ENCODE results near the gene NUP188.

NUP188 gene

GRCh38 chr9:128927731-128928411, 19.6 kb upstream of the NUP188 start (continued):
- TF ChIP-seq POU6F1 (CRISPR knock-in tag; IDR thresholded peaks at IDR 0.05; ENCODE audit: borderline replicate concordance, low read depth) (no peak), BACH2 (CRISPR knock-in tag; IDR thresholded peaks at IDR 0.05; ENCODE audit: borderline replicate concordance) (no peak), CREB5 (CRISPR knock-in tag; IDR thresholded peaks at IDR 0.05; ENCODE audit: low read depth) (no peak), SNAI2 (CRISPR knock-in tag; IDR thresholded peaks at IDR 0.05) (no peak), ZC3H10 (CRISPR knock-in tag; IDR thresholded peaks at IDR 0.05) (no peak), ZFP3 (CRISPR knock-in tag; IDR thresholded peaks at IDR 0.05) (no peak), ISL1 (CRISPR knock-in tag; IDR thresholded peaks at IDR 0.05) (no peak), CSRNP3 (CRISPR knock-in tag; IDR thresholded peaks at IDR 0.05) (no peak), ZNF70 (CRISPR knock-in tag; IDR thresholded peaks at IDR 0.05) (no peak), ZNF8 (CRISPR knock-in tag; IDR thresholded peaks at IDR 0.05) (no peak), CSDC2 (CRISPR knock-in tag; IDR thresholded peaks at IDR 0.05) (no peak), ZNF565 (CRISPR knock-in tag; conservative IDR thresholded peaks at IDR 0.05; ENCODE audit: low read depth) (no peak)

- no peak for ATAC-seq
- TF ChIP-seq ZFP30 (CRISPR knock-in tag; IDR thresholded peaks at IDR 0.05) = no peak
- TF ChIP-seq ZNF70 (CRISPR knock-in tag; IDR thresholded peaks at IDR 0.05) = no peak
- no peak for TF ChIP-seq ARNTL (CRISPR knock-in tag; IDR thresholded peaks at IDR 0.05; ENCODE audit: borderline replicate concordance, low read depth)
- no peak for TF ChIP-seq PPARA (CRISPR knock-in tag; IDR thresholded peaks at IDR 0.05; ENCODE audit: borderline replicate concordance)
These were observed 18.9 kb upstream of the NUP188 start for GRCh38 chr9:128928624-128929023.

GRCh38 chr9:128929560-128929959, 17.9 kb upstream of the NUP188 start:
- TF ChIP-seq POU6F1 (CRISPR knock-in tag; IDR thresholded peaks at IDR 0.05; ENCODE audit: borderline replicate concordance, low read depth) (no peak), ESRRG (CRISPR knock-in tag; IDR thresholded peaks at IDR 0.05) (no peak)

GRCh38 chr9:128933731-128934130, 13.8 kb upstream of the NUP188 start:
- ATAC-seq = no peak
- TF ChIP-seq ARNTL (CRISPR knock-in tag; IDR thresholded peaks at IDR 0.05; ENCODE audit: borderline replicate concordance, low read depth) (no peak), ZC3H10 (CRISPR knock-in tag; IDR thresholded peaks at IDR 0.05) (no peak), ZNF70 (CRISPR knock-in tag; IDR thresholded peaks at IDR 0.05) (no peak), ISL1 (CRISPR knock-in tag; IDR thresholded peaks at IDR 0.05) (no peak)

More at GRCh38 chr9:128929560-128929959, 17.9 kb upstream of the NUP188 start:
- no peak for ATAC-seq

- TF ChIP-seq ARNTL (CRISPR knock-in tag; IDR thresholded peaks at IDR 0.05; ENCODE audit: borderline replicate concordance, low read depth) = no peak
- no peak for TF ChIP-seq TOX (CRISPR knock-in tag; IDR thresholded peaks at IDR 0.05; ENCODE audit: borderline replicate concordance)
- no peak for TF ChIP-seq ZNF70 (CRISPR knock-in tag; IDR thresholded peaks at IDR 0.05)
- TF ChIP-seq POU6F1 (CRISPR knock-in tag; IDR thresholded peaks at IDR 0.05; ENCODE audit: borderline replicate concordance, low read depth) = no peak
- TF ChIP-seq RARB (CRISPR knock-in tag; IDR thresholded peaks at IDR 0.05) = no peak
- TF ChIP-seq CSRNP3 (CRISPR knock-in tag; IDR thresholded peaks at IDR 0.05) = no peak
- TF ChIP-seq ISL1 (CRISPR knock-in tag; IDR thresholded peaks at IDR 0.05) = no peak
- no peak for TF ChIP-seq ZNF565 (CRISPR knock-in tag; conservative IDR thresholded peaks at IDR 0.05; ENCODE audit: low read depth)
- no peak for TF ChIP-seq BACH2 (CRISPR knock-in tag; IDR thresholded peaks at IDR 0.05; ENCODE audit: borderline replicate concordance)
- no peak for ATAC-seq
These were observed 11.2 kb upstream of the NUP188 start for GRCh38 chr9:128936171-128936865.

Measured in SK-N-SH treated with all-trans-retinoic acid at 6 μM for 48 hours (cell line).